Uterus (tissue), 4 donors: ENCODE results near the gene CBFA2T3. TPM values are rescaled to one million over a fixed set of nuclear protein-coding genes. Genes with fewer than 3 reads are reported as not detected.

ENCODE experiments used
- DNase-seq, 2 donors: peaks; one replicate each; pipeline ENCODE4 v3.0.0-alpha.2; 2019 to 2020
- H3K27ac ChIP-seq, 2 donors: fragments of 200-600 bp; sonication (generic); 1 replicate in 1 of 2; 2 replicates in 1 of 2; pipeline ENCODE4 v1.5.1; 2016 to 2018
- H3K27me3 ChIP-seq, 2 donors: fragments of 200-600 bp; sonication (generic); one replicate each; pipeline ENCODE4 v1.5.1; 2018 to 2019; ENCODE audit warnings: control low read depth in 1 of 2
- H3K36me3 ChIP-seq, 2 donors: fragments of 200-600 bp; sonication (generic); one replicate each; pipeline ENCODE4 v1.5.1; 2019; ENCODE audit warnings: control low read depth in 1 of 2
- H3K4me1 ChIP-seq, 2 donors: fragments of 200-600 bp; sonication (generic); one replicate each; pipeline ENCODE4 v1.5.1; 2018 to 2019; ENCODE audit warnings: control low read depth in 1 of 2
- H3K4me3 ChIP-seq, 2 donors: fragments of 200-600 bp; sonication (generic); 1 replicate in 1 of 2; 2 replicates in 1 of 2; pipeline ENCODE4 v1.5.1; 2018 to 2019; ENCODE audit warnings: mild to moderate bottlenecking in 1 of 2
- H3K9me3 ChIP-seq, 2 donors: fragments of 200-600 bp; sonication (generic); one replicate each; pipeline ENCODE4 v1.5.1; 2019; ENCODE audit warnings: control low read depth in 1 of 2
- CTCF ChIP-seq, 4 experiments: fragments of 200-600 bp in 2 of 4; fragments of 450-650 bp in 2 of 4; sonication (generic) in 2 of 4; IDR thresholded peaks; one replicate each; pipeline ENCODE4 v1.5.1; 2016 to 2019; ENCODE audit warnings: antibody characterized with exemption in 4 of 4, mild to moderate bottlenecking in 2 of 4, moderate library complexity in 1 of 4
- POLR2A ChIP-seq, 2 donors: fragments of 450-650 bp; IDR thresholded peaks; one replicate each; pipeline ENCODE4 v1.6.1; 2016; ENCODE audit warnings: antibody characterized with exemption in 2 of 2, mild to moderate bottlenecking in 1 of 2, moderate library complexity in 1 of 2
- intact Hi-C: fragments of 100-400 bp; cut with DNase I; formaldehyde crosslinking; loops from one replicate; pipeline ENCODE4 v1.15.1; 2023; ENCODE audit warnings: low total_unique reads
- total RNA-seq, 4 donors: library from RNA; depleted of rRNA in 3 of 4; stranded (reverse); fragments of >200 nt in 3 of 4; gene quantifications; one replicate each; pipeline versions ENCODE4 v1.1.0 to v1.2.4, GENCODE V29; 2014 to 2023
- donor health status: DM: yes; HTN: yes; CAD: no.

CBFA2T3 gene
- total RNA-seq, 4 donors from 2014 or later = under 0.01 to 12.1 (median 3.1) TPM

- H3K27me3 ChIP-seq = no peaks in the 10 kb centered on the region
- DNase-seq = no peak
- intact Hi-C loops = no loop called here
- no peaks in the 10 kb centered on the region for H3K36me3 ChIP-seq
- H3K4me3 ChIP-seq = no peak overlapping the region
- no peak for TF ChIP-seq CTCF (IDR thresholded peaks at IDR 0.05)
- no peak for TF ChIP-seq POLR2A (IDR thresholded peaks at IDR 0.05)
- no peaks in the 10 kb centered on the region for H3K9me3 ChIP-seq
- no peaks in the 10 kb centered on the region for H3K4me1 ChIP-seq
- H3K27ac ChIP-seq = no peak overlapping the region
These were observed 100.0 kb downstream of the CBFA2T3 start for GRCh38 chr16:88876942-88877526.

GRCh38 chr16:88875703-88876234, 101.2 kb downstream of the CBFA2T3 start:
- no peak for TF ChIP-seq CTCF (IDR thresholded peaks at IDR 0.05)
- TF ChIP-seq POLR2A (IDR thresholded peaks at IDR 0.05) = no peak
- H3K9me3 ChIP-seq = no peaks in the 10 kb centered on the region
- DNase-seq = no peak
- intact Hi-C loops = no loop called here
- no peaks in the 10 kb centered on the region for H3K4me1 ChIP-seq
- H3K27ac ChIP-seq = no peak overlapping the region
- H3K27me3 ChIP-seq = no peaks in the 10 kb centered on the region
- H3K4me3 ChIP-seq = no peak overlapping the region
- H3K36me3 ChIP-seq = no peaks in the 10 kb centered on the region

GRCh38 chr16:88874938-88875599, 101.9 kb downstream of the CBFA2T3 start:
- H3K36me3 ChIP-seq = no peaks in the 10 kb centered on the region
- H3K27me3 ChIP-seq = no peaks in the 10 kb centered on the region
- TF ChIP-seq POLR2A (IDR thresholded peaks at IDR 0.05) (no peak), CTCF (IDR thresholded peaks at IDR 0.05) (no peak)
- intact Hi-C loops = no loop called here
- no peaks in the 10 kb centered on the region for H3K9me3 ChIP-seq
- no peak overlapping the region for H3K4me3 ChIP-seq
- DNase-seq = no peak
- no peaks in the 10 kb centered on the region for H3K4me1 ChIP-seq
- no peak overlapping the region for H3K27ac ChIP-seq

- no peak for DNase-seq
- TF ChIP-seq POLR2A (IDR thresholded peaks at IDR 0.05) = no peak
- Histone ChIP-seq H3K9me3 (no peaks in the 10 kb centered on the region), H3K27me3 (no peaks in the 10 kb centered on the region), H3K4me1 (no peaks in the 10 kb centered on the region), H3K27ac (no peak overlapping the region), H3K4me3 (no peak overlapping the region), H3K36me3 (no peaks in the 10 kb centered on the region)
- intact Hi-C loops = no loop called here
These were observed 104.2 kb downstream of the CBFA2T3 start for GRCh38 chr16:88872650-88873331.

- H3K4me1 ChIP-seq = no peaks in the 10 kb centered on the region
- H3K9me3 ChIP-seq = no peaks in the 10 kb centered on the region
- intact Hi-C loops = no loop called here
- no peaks in the 10 kb centered on the region for H3K27me3 ChIP-seq
- H3K36me3 ChIP-seq = no peaks in the 10 kb centered on the region
- H3K27ac ChIP-seq = no peak overlapping the region
- TF ChIP-seq CTCF (IDR thresholded peaks at IDR 0.05) = no peak
- TF ChIP-seq POLR2A (IDR thresholded peaks at IDR 0.05) = no peak
- DNase-seq = no peak
- no peak overlapping the region for H3K4me3 ChIP-seq
These were observed 105.1 kb downstream of the CBFA2T3 start for GRCh38 chr16:88871730-88872416.
